T-helper 1 cell (primary cell): ENCODE results near the gene ZBTB49.
"Not testable (repeated sequence)": the region's sequence is repeated elsewhere in the genome, so short reads cannot be mapped to it uniquely, and the experiment has no call there.

Experiments used
- DNase-seq, 5 donors: peaks; one replicate each; pipeline ENCODE4 v3.0.0-alpha.2; 2012 to 2020
- total RNA-seq, 4 donors: gene quantifications; one replicate each; lab custom pipeline; 2026; lab: John Stamatoyannopoulos, UW

The ZBTB49 gene, protein sequence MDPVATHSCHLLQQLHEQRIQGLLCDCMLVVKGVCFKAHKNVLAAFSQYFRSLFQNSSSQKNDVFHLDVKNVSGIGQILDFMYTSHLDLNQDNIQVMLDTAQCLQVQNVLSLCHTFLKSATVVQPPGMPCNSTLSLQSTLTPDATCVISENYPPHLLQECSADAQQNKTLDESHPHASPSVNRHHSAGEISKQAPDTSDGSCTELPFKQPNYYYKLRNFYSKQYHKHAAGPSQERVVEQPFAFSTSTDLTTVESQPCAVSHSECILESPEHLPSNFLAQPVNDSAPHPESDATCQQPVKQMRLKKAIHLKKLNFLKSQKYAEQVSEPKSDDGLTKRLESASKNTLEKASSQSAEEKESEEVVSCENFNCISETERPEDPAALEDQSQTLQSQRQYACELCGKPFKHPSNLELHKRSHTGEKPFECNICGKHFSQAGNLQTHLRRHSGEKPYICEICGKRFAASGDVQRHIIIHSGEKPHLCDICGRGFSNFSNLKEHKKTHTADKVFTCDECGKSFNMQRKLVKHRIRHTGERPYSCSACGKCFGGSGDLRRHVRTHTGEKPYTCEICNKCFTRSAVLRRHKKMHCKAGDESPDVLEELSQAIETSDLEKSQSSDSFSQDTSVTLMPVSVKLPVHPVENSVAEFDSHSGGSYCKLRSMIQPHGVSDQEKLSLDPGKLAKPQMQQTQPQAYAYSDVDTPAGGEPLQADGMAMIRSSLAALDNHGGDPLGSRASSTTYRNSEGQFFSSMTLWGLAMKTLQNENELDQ
- total RNA-seq = 7.6 to 12.0 (median 10.3) reads per million in 4 donors

DNA sequence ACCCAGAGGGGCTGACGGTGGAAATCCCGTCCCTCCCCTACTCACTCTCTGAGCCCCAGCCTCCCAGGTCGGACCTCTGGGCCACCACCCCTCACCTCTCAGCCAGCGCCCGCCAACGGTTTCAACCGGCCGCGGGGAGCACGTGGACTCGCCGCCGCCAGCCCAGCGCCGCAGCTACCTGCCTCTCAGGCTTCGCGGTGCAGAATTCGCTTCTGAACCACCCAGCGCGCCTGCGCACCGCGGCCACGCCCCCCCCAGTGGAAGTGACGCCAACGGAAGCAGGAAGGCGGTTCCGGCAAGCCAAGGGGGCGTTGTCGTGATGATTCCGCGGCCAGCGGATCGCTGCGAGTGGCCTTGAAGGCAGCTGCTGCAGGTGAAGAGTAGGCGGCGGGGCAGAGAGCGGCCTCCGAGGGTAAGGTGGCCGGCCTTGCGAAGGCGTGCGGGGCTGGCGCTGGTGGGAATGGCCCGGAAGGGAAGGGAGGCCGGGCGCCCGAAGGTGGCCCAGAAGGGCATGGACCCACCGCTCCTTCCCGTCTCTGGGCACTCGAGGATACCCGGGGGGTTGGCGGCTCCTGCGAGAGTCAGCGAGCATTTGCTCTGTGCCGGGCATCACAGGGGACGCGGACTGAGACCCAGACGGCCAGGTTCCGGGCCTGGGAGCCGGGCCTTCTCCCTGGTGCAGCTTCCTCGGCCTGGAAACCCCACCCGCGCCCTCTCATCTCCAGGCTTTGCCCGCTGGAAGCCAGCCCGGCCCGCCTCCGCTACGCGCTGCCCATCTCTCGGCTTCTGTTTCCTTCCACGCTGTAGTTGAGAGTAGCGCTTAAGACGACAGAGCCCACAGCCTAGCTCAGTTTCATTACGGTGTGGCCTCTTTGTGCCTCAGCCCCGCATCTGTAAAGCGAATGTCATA is at the start of gene ZBTB49, which contains the start of gene LYAR:
TSS of gene ZBTB49 (plus strand) at position 311 of the 910 bp plus-strand sequence. CDS start 9,695 bp downstream, outside the sequence.
TSS of gene LYAR (minus strand) at position 214 of the 910 bp plus-strand sequence. CDS start 6,412 bp downstream, outside the sequence.
- DNase-seq = peak; percentile 93 to 96 (median 95)

DNA sequence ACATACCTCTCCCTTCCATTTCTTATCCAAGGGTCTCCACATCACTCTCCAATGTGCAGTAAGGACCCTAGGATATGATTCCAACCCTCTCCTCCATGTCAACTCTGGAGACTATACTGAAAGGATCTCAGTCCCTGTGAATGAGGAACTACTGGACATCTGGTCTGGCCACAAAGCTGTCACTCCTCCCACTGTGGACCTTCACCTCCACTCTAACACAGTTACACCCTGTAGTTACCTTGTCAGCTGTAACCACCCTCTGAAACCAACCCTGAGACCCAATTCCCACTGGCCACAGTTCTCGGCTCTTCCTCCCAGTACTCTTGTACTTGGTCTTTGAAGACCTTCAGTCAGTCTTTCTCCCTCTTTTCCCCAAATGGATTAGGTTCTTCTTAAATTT is 44.9 kb upstream of the ZBTB49 start:
- DNase-seq = no peak

DNA sequence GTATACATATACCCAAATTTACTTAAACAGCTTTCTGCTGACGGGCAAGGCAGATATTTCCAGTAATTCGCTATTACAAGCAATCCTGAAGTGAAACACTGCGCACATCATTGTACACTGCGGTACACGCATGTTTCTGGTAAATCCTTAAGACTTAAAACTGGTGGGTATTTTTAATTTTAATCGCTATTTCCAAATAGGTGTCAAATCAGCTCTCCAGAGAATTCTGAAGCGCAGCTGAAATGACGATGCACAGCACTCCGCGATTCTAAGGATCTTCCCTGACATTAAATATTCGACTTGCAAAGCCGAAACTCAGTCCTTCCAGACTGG is 42.4 kb upstream of the ZBTB49 start:
- no peak for DNase-seq

DNA sequence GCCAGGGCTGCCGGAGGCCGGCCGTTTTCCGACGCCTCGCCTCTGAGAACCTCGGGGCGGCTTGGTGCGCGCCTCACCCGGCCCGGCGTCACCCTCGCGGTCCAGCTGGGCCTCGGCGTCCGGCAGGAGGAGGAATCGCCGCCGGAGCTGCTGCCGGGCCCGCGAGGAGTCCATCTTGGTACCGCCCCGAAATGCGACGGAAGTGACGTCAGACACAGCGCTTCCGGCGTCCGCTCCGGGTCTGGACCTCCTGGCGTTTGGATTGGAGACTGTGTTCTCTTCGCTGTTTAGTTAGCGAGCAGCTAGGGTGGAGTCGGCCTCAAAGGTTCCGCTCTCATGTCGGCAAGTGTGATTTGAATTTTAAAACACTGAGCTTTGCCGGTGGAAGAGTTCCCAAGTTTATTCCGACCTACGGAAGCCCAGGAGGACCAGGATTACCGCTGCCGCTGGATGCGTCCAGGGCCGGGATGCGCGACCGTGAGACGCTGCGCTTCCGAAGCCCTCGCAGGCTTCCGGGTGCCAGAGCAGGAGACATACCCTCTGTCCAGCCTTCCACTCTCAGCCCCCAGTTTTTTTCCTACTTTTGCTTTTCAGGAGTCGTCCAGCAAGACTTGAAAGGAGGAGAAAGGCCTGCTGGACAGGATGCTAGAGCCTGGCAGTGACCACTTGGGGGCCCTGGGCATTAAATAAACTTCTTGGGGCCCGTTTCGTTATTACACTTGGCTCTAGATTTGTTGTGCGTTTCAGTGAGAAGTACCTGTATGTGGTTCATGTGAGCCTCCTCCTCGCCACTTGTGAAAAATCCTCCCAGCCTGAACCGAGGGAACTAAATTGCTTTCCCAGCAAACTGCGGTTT is 41.8 kb upstream of the ZBTB49 start, which contains the start of gene TMEM128:
TSS of gene TMEM128 (minus strand) at position 195 of the 856 bp plus-strand sequence. CDS start at position 174, 21 bp downstream.
- peak; percentile 78 to 92 (median 86) for DNase-seq

DNA sequence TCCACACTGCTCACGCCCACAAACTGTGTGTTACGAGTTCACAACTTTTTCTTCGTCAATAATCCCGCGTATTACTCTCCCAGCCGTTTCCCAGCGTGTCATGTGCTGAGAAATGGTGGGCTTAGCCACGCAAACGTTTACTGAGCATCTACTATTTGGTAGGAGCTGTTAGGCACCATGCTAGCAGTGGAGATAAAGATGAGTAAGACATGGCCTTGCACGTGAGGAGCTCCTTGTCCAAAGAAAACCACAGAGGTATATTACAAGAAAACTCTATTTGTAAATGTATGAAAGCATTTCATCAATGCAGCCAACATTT is 41.2 kb upstream of the ZBTB49 start:
- DNase-seq = no peak

DNA sequence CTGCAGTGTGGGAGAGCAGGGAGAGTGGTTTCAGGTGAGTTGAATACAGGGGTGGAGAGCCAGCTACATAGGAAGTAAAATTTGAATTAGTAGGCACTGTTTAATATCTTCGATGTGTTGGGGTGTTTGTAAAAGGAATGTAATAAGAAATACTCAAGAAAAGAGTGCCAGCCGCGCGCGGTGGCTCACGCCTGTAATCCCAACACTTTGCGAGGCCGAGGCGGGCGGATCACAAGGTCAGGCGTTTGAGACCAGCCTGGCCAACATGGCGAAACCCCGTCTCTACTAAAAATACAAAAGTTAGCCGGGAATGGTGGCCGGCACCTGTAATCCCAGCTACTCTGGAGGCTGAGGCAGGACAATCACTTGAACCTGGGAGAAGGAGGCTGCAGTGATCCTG is 40.7 kb upstream of the ZBTB49 start:
- not testable (repeated sequence) for DNase-seq

DNA sequence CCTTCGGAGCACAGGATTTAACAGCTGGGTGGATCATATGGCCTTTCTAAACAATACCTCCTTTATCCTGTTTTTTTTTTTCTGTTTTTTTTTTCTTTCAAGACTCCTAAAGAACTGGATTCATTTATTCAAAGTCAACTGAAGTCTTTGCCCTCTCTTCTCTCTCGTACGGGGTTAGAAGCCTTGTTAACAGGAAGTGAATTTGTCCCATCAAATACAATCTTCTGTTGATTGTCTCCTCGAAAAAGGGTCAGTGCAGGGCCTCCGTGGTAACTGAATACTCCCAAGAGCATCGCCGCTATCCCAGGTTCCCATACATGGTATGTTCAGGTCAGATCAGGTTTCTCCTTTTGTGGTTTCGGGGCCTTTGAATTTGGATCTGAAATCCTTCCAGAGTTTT is 40.2 kb upstream of the ZBTB49 start:
- no peak for DNase-seq

DNA sequence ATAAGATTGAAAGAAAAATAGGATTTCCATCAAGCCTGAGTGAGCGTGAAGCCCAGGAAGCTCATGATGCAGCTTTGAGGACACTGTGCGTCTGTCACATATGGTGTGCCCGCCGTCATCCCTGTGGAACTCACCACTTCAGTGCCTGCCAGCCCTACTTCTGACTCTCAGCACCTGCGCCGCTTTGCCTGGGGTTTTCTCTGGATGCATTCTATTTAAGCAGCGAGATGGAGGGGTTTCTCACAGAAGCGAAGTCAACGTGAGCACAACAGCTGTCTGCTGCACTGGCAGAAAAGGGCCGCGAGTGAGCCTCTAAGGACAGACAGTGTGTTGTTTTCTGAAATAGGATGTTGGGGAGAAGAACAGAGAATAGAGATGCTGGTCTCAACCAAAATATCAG is 35.9 kb upstream of the ZBTB49 start:
- DNase-seq = no peak

DNA sequence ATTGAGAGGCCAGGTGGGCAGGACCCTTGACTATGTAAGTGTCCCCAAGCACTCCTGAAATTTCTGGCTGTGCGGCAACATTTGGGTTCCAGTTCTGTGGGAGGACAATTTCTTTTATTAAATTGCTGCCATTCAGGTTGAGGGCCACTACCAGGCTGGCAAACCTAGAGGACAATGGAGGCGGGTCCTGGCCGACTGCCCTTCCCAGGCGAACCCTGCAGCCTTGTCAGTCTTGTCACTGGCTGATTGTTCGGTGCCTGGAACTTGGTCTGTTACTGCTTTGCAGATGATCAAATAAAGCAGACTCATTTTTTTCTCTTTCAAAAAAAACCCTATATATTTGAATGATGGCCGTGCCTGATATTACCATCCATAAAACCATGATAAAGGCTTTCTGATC is 35.4 kb upstream of the ZBTB49 start:
- DNase-seq = no peak

DNA sequence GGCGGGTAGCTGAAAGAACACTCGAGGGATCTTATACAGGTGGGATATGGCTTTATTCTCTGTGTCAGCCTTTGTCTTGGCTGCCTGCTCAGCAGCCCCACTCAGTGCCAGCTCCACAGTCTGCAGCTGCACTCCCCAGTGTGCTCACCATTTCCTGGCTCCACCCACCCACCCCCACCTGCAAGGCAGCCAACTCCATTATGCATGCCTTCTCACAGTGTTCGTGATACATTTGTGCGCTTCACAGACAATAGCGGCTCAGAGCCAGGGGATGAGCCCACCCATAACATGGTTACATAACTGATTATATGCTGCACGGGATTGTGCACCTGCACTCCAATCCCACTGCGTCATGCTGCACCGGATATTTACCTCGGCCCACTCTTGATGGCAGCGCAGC is 33.3 kb upstream of the ZBTB49 start:
- no peak for DNase-seq

DNA sequence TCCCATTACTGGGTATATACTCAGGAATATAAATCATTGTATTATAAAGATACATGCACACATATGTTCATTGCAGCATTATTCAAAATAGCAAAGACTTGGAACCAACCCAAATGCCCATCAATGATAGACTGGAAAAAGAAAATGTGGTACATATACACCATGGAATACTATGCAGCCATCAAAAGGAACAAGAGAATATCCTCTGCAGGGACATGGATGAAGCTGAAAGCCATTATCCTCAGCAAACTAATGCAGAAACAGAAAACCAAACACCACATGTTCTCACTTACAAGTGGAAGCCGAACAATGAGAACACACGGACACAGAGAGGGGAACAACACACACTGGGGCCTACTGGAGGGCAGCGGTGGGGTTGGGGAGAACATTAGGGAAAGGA is 32.3 kb upstream of the ZBTB49 start:
- DNase-seq = not testable (repeated sequence)

DNA sequence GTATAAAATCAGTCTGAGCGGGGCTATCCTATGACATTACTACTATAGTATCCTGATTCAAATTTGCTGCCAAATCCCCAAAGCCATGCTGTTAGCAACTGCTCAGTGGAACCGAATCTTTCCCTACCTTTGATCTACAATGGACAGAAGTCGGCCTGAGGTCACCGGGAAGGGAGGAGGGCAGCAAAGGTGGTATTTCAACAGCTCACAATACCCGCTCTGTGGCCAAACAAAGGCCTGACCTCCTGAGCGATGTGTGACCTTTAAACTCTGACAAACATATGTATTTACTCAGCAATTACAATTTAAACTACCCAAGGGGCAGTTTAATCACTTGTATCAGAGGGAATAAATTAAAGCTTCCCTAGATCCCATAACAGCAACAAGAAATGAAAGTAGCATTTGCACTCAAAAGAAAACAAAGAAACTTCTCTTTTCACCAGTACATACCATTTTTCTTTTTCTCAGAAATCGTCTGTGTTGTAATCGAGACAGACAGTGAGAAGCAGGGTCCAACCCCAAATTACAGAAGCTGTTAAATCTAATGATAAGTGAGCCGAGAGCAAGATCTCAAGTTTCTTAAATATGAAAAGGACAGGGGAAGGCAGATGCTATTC is 30.5 kb upstream of the ZBTB49 start:
- no peak for DNase-seq

DNA sequence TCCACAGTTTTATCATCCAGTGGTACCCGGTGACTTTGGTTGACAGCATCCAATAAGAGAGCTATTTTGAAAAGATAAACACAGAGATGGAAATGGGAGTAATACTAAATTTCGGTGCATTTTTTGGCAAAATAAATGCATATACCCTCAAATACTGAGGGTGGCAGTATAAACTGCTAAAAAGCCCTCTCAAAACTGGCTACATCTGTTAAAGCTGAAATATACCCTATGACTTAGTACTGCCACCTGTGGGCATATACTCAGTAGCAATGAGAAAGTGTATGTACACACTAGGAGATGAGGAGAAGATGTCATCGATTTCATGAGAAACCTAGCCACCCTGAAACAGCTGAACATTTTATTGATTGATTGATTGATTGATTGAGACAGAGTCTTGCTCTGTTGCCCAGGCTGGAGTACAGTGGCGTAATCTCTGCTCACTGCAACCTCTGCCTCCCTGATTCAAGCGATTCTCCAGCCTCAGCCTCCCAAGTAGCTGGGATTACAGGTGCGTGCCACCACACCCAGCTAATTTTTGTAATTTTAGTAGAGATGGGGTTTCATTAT is 29.8 kb upstream of the ZBTB49 start:
- DNase-seq = peak in 1 of 5 donors; percentile 71

DNA sequence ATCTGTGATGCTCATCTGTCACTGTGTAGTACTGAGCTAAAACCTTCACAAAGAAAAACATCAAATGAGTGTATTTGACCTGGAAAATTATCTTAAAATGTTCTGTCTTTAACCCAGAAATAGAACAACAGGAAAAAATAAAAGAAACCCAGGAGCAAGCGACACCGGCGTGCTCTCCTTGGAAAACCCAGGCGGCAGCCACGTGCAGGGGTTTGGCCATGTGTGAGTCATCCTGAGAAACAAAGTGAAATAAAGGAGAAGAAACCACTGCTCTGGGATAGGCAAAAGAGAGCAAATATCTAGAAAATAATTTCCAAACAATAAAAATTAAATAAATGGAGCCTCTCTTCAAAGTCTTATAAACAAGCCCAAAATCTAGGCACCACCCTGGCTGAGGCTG is 22.1 kb upstream of the ZBTB49 start:
- DNase-seq = no peak

DNA sequence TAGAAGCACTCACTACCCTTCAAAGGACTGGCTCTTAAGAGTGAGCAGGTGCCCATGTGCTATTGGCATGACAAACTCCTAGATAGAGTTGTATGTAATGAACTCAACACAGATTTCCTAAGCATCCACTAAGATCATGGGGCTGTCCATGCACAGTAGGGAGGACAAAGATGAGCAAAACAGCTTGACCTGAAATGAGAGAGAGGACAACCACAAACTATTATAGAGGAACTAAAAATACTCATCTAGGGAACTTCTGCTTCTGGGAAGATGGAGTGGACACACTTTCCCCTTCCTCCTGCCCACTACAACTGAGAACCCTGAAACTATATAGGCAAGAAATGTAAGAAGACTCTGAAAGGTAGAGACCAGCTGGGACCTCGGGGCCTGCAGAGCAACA is 21.3 kb upstream of the ZBTB49 start:
- no peak for DNase-seq

DNA sequence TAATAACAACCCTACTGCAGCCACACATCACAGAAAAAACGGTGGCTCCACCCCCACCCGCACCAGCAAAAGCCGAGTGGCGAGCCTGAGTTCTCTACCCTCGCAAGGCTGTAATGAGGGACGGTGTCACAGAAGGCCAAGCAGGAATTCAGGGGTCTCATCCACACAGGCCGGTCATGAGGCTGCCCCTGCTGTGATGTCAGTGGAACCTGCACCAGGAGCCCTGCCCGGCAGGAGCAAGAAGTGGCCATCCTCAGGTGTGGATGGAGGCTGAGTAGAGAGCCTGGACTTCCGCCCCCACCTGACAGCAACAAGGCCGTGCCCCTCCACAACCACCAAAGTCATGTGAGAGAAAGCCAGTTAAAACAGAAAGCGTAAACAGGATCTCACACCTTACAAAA is 20.7 kb upstream of the ZBTB49 start:
- DNase-seq = peak in 4 of 5 donors; percentile 11 to 71 (median 36)

DNA sequence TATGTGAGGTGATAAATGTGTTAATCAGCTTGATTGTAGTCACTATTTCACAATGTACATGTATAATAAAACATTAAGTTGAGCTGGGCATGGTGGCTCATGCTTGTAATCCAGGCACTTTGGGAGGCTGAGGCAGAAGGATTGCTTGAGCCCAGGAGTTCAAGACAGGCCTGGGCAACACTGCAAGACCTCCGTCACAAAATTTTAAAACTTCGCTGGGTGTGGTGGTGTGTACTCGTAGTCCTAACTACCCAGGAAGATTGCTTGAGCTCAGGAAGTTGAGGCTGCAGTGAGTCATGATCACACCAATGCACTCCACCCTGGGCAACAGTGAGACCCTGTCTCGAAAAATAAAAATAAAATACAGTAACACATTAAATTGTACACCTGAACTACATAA is 20.2 kb upstream of the ZBTB49 start:
- peak in 2 of 5 donors; percentile 9 to 71 for DNase-seq

DNA sequence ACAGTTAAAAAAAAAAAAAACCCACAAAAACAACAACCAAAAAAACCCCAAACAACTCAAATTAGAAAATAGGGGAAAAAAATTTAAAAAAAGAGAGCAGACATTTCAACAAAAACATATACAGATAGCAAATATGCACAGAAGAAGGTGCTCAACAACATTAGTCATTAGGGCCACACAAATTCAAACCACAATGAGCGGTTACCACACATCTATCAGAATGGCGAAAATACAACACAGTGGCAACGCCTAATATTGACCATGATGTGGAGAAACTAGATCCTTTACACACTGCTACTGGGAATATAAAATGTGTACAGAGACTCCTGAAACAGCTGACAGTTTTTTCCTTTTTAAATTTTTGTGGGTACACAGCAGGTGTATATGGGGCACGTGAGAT is 19.5 kb upstream of the ZBTB49 start:
- no peak for DNase-seq

DNA sequence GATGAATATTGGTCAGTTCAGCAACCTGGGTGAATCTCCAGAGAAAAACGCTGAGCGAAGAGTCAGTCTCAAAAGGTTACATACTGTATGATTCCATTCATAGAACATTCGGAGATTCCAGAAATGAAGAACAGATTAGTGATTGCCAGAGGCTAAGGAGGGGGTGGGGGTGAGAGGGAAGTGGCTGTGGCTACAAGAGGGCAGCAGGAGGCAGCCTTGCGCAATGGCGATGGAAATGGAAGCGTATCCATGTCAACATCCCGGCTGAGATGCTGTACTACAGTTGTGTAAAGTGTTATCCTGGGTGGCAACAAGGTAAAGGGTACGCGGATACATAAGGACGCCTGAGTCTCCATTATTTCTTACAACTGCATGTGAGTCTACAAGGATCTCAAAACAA is 18.1 kb upstream of the ZBTB49 start:
- no peak for DNase-seq

DNA sequence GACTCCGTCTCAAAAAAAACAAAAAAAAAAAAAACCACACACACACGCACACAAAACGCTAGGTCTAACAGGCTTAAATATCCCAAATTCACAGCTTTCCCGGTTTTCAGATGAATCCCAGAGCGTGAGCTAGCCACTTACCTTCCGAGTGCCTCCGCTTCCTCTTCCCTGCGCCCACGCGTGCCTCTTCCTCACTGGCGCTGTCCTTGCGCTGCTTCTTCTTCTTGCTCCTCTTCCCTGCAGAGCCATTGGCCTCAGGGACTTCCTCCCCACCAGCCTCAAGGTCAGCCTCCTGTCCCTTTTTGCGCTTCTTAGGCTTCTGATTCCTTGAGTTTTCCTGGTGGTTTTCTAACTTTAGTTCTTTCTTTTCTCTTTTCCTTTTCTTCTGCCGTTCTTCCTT is 15.8 kb upstream of the ZBTB49 start:
- DNase-seq = no peak

DNA sequence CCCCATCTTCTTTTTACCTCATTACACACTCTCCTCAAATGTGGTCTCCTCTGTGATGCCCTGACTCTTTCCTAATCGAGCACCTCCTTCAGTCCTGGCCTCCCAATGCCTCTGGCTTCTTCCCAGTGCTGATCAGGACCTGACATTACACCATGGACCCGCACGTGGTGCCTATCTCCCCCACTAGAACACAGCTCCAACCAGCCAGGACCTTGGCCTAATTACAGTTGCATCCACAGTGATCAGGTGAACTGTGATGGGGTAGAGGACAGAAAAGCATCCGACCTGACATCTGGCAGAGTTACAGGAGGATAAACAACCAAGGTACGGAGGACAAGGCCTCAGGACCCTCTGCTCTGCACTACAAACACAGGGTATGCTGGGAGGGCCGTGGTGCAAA is 12.5 kb upstream of the ZBTB49 start:
- DNase-seq = no peak
